C4-2B (cell line): ENCODE data around the gene CELF3.

Experiments
- CTCF ChIP-seq: fragments of 450-650 bp; conservative IDR thresholded peaks from 2 replicates; pipeline ENCODE4 v1.5.1; 2017; ENCODE audit warnings: mild to moderate bottlenecking
- ZFX ChIP-seq: fragments of 450-650 bp; IDR thresholded peaks from 2 replicates; pipeline ENCODE4 v1.6.1; 2017

DNA sequence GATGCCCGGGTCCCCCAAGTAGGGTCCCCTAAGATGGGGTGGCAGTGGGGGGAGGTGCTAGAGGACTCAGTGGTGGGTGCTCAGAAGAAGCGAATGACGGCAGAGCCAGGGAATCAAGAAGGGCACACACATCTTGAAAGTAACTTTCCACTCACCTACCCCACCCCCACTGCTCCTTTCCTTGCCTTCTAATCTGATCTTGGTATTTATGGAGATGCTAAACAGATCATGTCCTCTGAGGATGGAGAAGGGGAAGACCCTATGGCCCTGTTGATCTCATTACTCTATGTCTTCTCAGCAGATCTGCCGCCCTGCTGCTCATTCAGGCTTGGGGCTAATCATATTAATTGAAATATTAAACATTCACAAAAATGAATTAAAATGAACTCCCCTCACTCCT lies 2.1 kb upstream of the CELF3 start:
- TF ChIP-seq CTCF: no peak
- no peak for TF ChIP-seq ZFX
